ENCODE data around the gene METRN.

The METRN gene

DNA sequence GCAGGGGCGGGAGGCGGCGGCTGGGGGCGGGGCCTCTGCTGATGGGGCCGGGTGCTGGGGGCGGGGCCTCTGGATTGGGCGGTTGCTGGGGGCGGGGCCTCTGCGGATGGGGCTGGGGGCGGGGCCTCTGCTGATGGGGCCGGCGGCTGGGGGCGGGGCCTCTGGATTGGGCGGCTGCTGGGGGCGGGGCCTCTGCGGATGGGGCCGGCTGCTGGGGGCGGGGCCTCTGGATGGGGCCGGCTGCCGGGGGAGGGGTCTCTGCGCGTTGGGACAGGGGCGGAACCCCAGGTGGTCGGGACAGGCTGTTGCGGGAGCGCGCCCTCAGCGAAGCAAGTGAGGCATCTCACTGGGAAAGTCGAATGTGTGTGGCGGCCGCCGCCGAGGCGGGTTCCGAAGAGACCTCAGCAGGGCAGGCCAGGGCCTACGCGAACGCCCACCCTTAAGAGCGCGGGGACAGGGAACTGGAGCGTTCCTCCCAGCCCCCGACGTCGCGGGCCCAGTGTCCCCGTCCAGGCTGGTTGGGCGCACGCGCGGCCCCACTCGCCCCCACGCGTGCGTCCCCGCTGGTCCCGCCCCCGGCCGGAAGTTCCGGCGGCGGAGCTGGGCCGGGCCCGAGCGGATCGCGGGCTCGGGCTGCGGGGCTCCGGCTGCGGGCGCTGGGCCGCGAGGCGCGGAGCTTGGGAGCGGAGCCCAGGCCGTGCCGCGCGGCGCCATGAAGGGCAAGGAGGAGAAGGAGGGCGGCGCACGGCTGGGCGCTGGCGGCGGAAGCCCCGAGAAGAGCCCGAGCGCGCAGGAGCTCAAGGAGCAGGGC, 34.9 kb upstream of the METRN start, which contains the start of gene STUB1:
TSS of gene STUB1 (plus strand) at position 597 of the 811 bp plus-strand sequence. CDS start at position 713, 116 bp downstream.
- no peaks in the 10 kb centered on the region for H3K9me3 ChIP-seq (ENCODE audit: control insufficient read depth, low read depth, low read length)
- H3K4me3 ChIP-seq (ENCODE audit: low read length), result peak within 1 kb of the TSS; percentile 86
- peak within 1 kb of the TSS; percentile 54 for H3K9ac ChIP-seq (ENCODE audit: low read length)
- no peaks in the 10 kb centered on the region for H3K27me3 ChIP-seq (ENCODE audit: control insufficient read depth, insufficient read depth, low read length)
- H3K4me1 ChIP-seq (ENCODE audit: control insufficient read depth, low read depth, low read length), result peaks cover 6% of the 10 kb centered on the region
- H3K36me3 ChIP-seq (ENCODE audit: control insufficient read depth, low read depth, low read length), result peaks cover 15% of the 10 kb centered on the region
- H3K27ac ChIP-seq (ENCODE audit: low read length), result no peak within 1 kb of the TSS

DNA sequence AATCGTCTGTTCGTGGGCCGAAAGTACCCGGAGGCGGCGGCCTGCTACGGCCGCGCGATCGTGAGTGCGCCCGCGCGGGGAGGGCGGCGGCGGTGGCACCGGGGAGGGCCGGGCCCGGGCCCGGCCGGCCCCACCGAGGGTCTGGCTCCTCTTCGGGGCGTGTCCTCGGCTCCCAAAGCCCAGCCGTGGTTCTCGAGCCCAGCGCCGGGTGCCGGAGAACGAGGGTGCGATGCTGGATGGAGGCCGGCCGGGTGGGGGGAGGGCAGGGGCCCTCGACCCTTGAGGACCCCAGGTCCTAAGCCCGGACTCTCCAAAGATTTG, 34.3 kb upstream of the METRN start:
- peaks cover 6% of the 10 kb centered on the region for H3K4me1 ChIP-seq (ENCODE audit: control insufficient read depth, low read depth, low read length)
- H3K36me3 ChIP-seq (ENCODE audit: control insufficient read depth, low read depth, low read length), result peaks cover 15% of the 10 kb centered on the region

DNA sequence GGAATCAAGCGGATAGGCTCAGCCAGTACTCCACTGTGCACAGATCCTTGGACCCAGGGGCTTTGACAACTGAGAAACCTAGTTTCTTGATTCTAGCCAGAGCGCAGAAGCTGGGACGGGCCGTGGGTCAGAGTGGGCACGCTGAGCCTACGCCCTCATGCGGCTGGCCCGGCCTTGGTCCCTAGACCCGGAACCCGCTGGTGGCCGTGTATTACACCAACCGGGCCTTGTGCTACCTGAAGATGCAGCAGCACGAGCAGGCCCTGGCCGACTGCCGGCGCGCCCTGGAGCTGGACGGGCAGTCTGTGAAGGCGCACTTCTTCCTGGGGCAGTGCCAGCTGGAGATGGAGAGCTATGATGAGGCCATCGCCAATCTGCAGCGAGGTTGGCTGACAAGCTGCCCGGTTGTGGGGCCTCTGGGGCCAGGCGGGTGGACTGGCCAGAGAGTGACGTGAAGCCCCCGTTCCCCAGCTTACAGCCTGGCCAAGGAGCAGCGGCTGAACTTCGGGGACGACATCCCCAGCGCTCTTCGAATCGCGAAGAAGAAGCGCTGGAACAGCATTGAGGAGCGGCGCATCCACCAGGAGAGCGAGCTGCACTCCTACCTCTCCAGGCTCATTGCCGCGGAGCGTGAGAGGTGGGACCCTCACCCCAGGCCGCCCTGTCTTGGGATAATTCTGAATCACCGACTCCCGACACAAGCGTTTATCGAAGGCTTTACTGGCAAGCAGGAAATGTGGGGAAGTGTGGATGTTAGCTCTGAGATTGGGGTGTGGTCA, 33.8 kb upstream of the METRN start:
- peak overlapping the region; percentile 86 for H3K4me3 ChIP-seq (ENCODE audit: low read length)
- H3K9me3 ChIP-seq (ENCODE audit: control insufficient read depth, low read depth, low read length), result no peaks in the 10 kb centered on the region
- H3K9ac ChIP-seq (ENCODE audit: low read length), result peak overlapping the region; percentile 54
- H3K36me3 ChIP-seq (ENCODE audit: control insufficient read depth, low read depth, low read length), result peaks cover 15% of the 10 kb centered on the region
- peaks cover 6% of the 10 kb centered on the region for H3K4me1 ChIP-seq (ENCODE audit: control insufficient read depth, low read depth, low read length)
- no peak overlapping the region for H3K27ac ChIP-seq (ENCODE audit: low read length)
- no peaks in the 10 kb centered on the region for H3K27me3 ChIP-seq (ENCODE audit: control insufficient read depth, insufficient read depth, low read length)

More for the DNA sequence above, 34.3 kb upstream of the METRN start:
- Histone ChIP-seq H3K9me3 (ENCODE audit: control insufficient read depth, low read depth, low read length) (no peaks in the 10 kb centered on the region), H3K27ac (ENCODE audit: low read length) (no peak overlapping the region), H3K27me3 (ENCODE audit: control insufficient read depth, insufficient read depth, low read length) (no peaks in the 10 kb centered on the region), H3K9ac (ENCODE audit: low read length) (peak overlapping the region; percentile 54), H3K4me3 (ENCODE audit: low read length) (peak overlapping the region; percentile 86)

DNA sequence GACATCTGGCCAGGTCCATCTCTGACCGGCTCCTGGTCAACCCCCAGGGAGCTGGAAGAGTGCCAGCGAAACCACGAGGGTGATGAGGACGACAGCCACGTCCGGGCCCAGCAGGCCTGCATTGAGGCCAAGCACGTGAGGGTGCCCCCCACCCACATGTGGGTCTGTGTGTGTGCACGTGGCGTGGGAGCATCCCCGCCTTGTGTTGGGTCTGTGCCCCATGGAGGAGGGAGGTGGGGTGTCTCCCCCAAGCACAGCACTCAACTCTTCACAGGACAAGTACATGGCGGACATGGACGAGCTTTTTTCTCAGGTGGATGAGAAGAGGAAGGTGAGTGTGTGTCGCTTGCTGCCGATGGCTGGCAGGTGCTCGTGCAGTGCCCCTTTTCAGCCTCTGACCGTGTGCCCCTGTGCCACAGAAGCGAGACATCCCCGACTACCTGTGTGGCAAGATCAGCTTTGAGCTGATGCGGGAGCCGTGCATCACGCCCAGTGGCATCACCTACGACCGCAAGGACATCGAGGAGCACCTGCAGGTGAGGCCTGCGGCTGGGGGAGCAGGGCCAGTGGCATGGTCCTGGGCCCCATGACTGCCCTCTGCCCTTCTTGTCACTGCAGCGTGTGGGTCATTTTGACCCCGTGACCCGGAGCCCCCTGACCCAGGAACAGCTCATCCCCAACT, 33.0 kb upstream of the METRN start:
- Histone ChIP-seq H3K27ac (ENCODE audit: low read length) (no peak overlapping the region), H3K4me3 (ENCODE audit: low read length) (no peak overlapping the region), H3K9ac (ENCODE audit: low read length) (no peak overlapping the region), H3K4me1 (ENCODE audit: control insufficient read depth, low read depth, low read length) (peaks cover 6% of the 10 kb centered on the region), H3K27me3 (ENCODE audit: control insufficient read depth, insufficient read depth, low read length) (no peaks in the 10 kb centered on the region), H3K36me3 (ENCODE audit: control insufficient read depth, low read depth, low read length) (peaks cover 15% of the 10 kb centered on the region), H3K9me3 (ENCODE audit: control insufficient read depth, low read depth, low read length) (no peaks in the 10 kb centered on the region)

DNA sequence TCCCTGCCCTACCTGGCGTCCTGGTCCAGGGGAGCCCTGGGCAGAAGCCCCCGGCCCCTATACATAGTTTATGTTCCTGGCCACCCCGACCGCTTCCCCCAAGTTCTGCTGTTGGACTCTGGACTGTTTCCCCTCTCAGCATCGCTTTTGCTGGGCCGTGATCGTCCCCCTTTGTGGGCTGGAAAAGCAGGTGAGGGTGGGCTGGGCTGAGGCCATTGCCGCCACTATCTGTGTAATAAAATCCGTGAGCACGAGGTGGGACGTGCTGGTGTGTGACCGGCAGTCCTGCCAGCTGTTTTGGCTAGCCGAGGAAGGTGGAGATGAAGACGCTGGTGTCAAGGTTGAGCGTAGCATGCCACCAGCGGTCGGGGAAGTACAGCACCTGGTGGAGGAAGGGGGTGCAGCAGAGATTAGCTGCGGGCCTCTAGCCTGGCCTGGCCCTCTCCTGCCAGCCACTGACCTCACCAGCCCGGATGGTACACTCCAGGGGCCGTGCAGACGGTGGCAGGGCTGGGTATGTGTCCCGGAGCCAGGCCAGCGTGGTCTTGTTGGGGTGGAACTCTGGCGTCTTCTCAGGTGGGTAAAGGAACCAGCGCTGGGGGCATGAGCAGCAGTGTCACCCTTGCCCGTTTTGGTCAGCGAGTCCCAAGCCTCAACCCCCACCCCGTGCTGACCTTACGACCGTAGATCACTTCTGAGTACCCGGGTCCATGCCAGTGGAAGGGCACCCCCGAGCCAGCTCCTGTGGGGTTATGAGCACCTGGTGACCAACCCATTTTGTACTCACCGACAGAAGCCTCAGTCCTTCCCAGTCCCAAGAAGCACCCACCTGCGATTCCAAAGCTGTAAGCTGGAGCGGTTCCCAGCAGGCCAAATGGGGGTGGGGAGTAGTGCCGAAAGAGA, 32.2 kb upstream of the METRN start:
- Histone ChIP-seq H3K9me3 (ENCODE audit: control insufficient read depth, low read depth, low read length) (no peaks in the 10 kb centered on the region), H3K9ac (ENCODE audit: low read length) (peak overlapping the region; percentile 68), H3K36me3 (ENCODE audit: control insufficient read depth, low read depth, low read length) (peaks cover 15% of the 10 kb centered on the region), H3K4me1 (ENCODE audit: control insufficient read depth, low read depth, low read length) (peaks cover 6% of the 10 kb centered on the region), H3K27me3 (ENCODE audit: control insufficient read depth, insufficient read depth, low read length) (no peaks in the 10 kb centered on the region), H3K27ac (ENCODE audit: low read length) (no peak overlapping the region), H3K4me3 (ENCODE audit: low read length) (peak overlapping the region; percentile 72)

DNA sequence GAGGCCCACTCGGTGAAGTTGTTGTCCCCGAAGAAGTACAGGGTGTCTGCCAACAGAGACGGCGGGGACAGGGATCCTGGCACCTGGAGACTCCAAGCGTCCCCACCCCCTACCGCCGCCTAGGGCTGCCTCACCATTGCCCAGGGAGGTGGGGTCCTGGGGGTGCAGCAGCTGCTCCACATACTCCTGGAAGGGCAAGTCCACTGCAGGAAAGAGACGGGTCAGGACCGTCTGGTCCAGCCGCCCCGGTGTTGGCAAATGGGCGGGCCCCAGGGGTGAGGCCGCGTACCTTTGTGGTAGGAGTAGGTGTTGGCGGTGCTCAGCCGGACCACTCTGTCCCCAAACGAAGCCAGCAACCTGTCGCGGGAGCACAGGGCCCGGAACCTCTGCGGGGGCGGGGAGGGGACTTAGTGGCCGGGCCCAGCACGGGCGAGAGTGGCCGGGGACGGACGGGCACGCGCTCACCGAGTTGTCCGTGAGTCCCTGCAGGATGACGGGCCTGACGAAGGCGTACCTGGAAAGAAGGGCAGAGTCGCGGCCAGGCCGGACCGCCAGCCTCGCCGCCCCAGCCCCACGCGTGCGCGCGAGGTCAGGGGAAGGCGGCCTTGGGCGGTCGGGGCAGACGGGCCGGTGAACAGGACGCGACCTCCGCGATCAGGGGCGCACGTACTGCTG, 31.4 kb upstream of the METRN start:
- Histone ChIP-seq H3K4me1 (ENCODE audit: control insufficient read depth, low read depth, low read length) (peaks cover 6% of the 10 kb centered on the region), H3K27me3 (ENCODE audit: control insufficient read depth, insufficient read depth, low read length) (no peaks in the 10 kb centered on the region), H3K4me3 (ENCODE audit: low read length) (peak overlapping the region; percentile 72), H3K27ac (ENCODE audit: low read length) (no peak overlapping the region), H3K36me3 (ENCODE audit: control insufficient read depth, low read depth, low read length) (peaks cover 15% of the 10 kb centered on the region), H3K9me3 (ENCODE audit: control insufficient read depth, low read depth, low read length) (no peaks in the 10 kb centered on the region), H3K9ac (ENCODE audit: low read length) (peak overlapping the region; percentile 68)

DNA sequence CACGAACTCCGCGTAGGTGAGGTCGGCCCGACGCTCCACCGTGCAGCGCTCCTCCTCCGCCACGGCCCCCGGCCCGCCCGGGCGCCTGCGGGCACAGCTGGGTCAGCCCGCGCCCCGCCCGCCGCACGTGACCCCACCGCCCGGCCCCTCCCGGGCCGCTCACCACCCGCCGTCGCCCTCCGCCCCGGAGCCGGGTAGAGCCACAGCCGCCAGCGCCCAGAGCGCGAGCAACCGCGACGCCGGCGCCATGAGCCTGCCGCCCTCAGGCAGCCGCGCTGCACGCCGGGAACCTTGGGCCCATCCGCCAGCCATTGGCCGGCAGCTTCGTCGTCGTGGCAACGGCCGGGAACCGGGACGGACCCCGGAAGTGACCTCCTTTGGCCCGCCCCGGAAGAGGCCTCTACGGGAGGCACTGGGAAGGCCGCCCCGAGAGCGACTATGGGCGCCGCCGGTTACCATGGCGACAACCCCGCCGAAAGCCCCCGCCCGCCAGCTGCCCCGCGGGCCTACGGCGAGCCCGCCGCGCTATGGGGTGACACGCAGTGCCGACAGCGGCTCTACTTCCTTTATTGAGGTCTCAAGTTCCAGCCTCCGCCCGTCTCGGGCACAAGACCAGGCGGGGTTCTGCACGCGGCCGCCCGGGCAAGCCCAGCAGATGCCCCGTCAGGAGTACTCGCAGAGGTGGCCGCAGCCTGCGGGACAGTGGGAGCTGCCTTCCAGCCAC, 30.7 kb upstream of the METRN start, which contains the start of gene JMJD8:
TSS of gene JMJD8 (minus strand) at position 264 of the 724 bp plus-strand sequence. CDS start at position 249, 15 bp downstream.
- Histone ChIP-seq H3K4me1 (ENCODE audit: control insufficient read depth, low read depth, low read length) (peaks cover 6% of the 10 kb centered on the region), H3K27me3 (ENCODE audit: control insufficient read depth, insufficient read depth, low read length) (no peaks in the 10 kb centered on the region), H3K4me3 (ENCODE audit: low read length) (peak within 1 kb of the TSS; percentile 72), H3K27ac (ENCODE audit: low read length) (no peak within 1 kb of the TSS), H3K36me3 (ENCODE audit: control insufficient read depth, low read depth, low read length) (peaks cover 15% of the 10 kb centered on the region), H3K9ac (ENCODE audit: low read length) (peak within 1 kb of the TSS; percentile 68), H3K9me3 (ENCODE audit: control insufficient read depth, low read depth, low read length) (no peaks in the 10 kb centered on the region)

GRCh38 chr16:684961-685696, 29.8 kb upstream of the METRN start:
- Histone ChIP-seq H3K36me3 (ENCODE audit: control insufficient read depth, low read depth, low read length) (peaks cover 15% of the 10 kb centered on the region), H3K4me3 (ENCODE audit: low read length) (no peak overlapping the region), H3K9ac (ENCODE audit: low read length) (no peak overlapping the region), H3K27me3 (ENCODE audit: control insufficient read depth, insufficient read depth, low read length) (no peaks in the 10 kb centered on the region), H3K27ac (ENCODE audit: low read length) (no peak overlapping the region), H3K9me3 (ENCODE audit: control insufficient read depth, low read depth, low read length) (no peaks in the 10 kb centered on the region), H3K4me1 (ENCODE audit: control insufficient read depth, low read depth, low read length) (peaks cover 6% of the 10 kb centered on the region)

GRCh38 chr16:685967-686366, 29.0 kb upstream of the METRN start:
- H3K4me3 ChIP-seq (ENCODE audit: low read length), result no peak overlapping the region
- H3K36me3 ChIP-seq (ENCODE audit: control insufficient read depth, low read depth, low read length), result peaks cover 15% of the 10 kb centered on the region
- H3K4me1 ChIP-seq (ENCODE audit: control insufficient read depth, low read depth, low read length), result peaks cover 6% of the 10 kb centered on the region
- H3K9ac ChIP-seq (ENCODE audit: low read length), result no peak overlapping the region
- H3K9me3 ChIP-seq (ENCODE audit: control insufficient read depth, low read depth, low read length), result no peaks in the 10 kb centered on the region
- no peak overlapping the region for H3K27ac ChIP-seq (ENCODE audit: low read length)
- H3K27me3 ChIP-seq (ENCODE audit: control insufficient read depth, insufficient read depth, low read length), result peaks cover 3% of the 10 kb centered on the region

Data from iPS-18a (cell line).